ENCODE results near the gene VEZT.
"Not testable (repeated sequence)": the region's sequence is repeated elsewhere in the genome, so short reads cannot be mapped to it uniquely, and the experiment has no call there.

Gene VEZT

DNA sequence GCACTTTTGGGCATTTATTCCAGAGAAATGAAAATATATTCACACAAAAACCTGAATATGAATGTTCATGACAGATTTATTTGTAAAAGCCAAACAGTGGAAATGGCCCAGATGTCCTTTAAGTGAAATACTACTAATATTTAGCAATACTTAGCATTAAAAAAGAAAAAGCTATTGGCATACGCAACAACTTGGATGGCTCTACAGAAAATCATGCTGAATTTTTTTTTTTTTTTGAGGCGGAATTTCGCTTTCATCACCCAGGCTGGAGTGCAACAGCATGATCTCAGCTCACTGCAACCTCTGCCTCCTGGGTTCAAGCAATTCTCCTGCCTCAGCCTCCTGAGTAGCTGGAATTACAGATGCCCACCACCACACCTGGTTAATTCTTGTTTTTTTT lies 24.5 kb upstream of the VEZT start:
- TF ChIP-seq EZH2phosphoT487 (IDR thresholded peaks at IDR 0.05; ENCODE audit: borderline replicate concordance, low read length) = no peak
- TF ChIP-seq, protein P1, sequence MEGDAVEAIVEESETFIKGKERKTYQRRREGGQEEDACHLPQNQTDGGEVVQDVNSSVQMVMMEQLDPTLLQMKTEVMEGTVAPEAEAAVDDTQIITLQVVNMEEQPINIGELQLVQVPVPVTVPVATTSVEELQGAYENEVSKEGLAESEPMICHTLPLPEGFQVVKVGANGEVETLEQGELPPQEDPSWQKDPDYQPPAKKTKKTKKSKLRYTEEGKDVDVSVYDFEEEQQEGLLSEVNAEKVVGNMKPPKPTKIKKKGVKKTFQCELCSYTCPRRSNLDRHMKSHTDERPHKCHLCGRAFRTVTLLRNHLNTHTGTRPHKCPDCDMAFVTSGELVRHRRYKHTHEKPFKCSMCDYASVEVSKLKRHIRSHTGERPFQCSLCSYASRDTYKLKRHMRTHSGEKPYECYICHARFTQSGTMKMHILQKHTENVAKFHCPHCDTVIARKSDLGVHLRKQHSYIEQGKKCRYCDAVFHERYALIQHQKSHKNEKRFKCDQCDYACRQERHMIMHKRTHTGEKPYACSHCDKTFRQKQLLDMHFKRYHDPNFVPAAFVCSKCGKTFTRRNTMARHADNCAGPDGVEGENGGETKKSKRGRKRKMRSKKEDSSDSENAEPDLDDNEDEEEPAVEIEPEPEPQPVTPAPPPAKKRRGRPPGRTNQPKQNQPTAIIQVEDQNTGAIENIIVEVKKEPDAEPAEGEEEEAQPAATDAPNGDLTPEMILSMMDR (IDR thresholded peaks at IDR 0.05; ENCODE audit: low read depth, low read length, poor library complexity, severe bottlenecking) = no peak
- no peaks in the 10 kb centered on the region for H3K9me3 ChIP-seq (ENCODE audit: control insufficient read depth, insufficient read depth, low read length)

DNA sequence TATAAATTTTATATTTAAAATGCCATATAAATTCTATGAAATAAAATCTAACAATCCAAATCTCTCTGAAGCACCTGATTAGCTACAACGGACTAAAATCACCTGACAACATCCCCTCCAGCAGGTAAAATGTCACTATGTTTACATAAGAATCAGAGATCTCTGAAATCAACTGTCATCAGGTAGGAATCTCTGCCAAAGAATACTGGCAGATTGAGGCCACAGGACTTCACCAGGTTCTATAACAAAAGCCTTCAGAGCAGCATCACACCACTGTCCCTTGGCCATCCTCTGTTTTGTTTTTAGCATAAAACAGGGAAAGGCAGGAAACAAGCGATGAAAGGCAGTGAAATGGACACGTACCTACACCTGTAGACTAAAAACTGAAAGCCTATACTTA lies 22.5 kb upstream of the VEZT start:
- no peak for TF ChIP-seq EZH2phosphoT487 (IDR thresholded peaks at IDR 0.05; ENCODE audit: borderline replicate concordance, low read length)
- TF ChIP-seq, protein P1 (IDR thresholded peaks at IDR 0.05; ENCODE audit: low read depth, low read length, poor library complexity, severe bottlenecking) = no peak
- Histone ChIP-seq H3K9me3 (ENCODE audit: control insufficient read depth, insufficient read depth, low read length) (no peaks in the 10 kb centered on the region), H3K4me2 (ENCODE audit: low read length) (no peak overlapping the region), H3K27ac (ENCODE audit: low read depth, low read length) (no peak overlapping the region), H3K27me3 (ENCODE audit: control insufficient read depth, low read length) (no peaks in the 10 kb centered on the region), H3K4me3 (ENCODE audit: low read length) (no peak overlapping the region), H4K20me1 (ENCODE audit: control insufficient read depth, insufficient read depth, low read depth, low read length) (no peaks in the 10 kb centered on the region), H3K36me3 (ENCODE audit: control insufficient read depth, low read length) (peaks cover 51% of the 10 kb centered on the region), H3K4me1 (ENCODE audit: control insufficient read depth, low read length) (peaks cover 81% of the 10 kb centered on the region), H3K9me2 (replicated peaks; ENCODE audit: control insufficient read depth, low read length) (no peaks in the 10 kb centered on the region), H3K79me2 (ENCODE audit: control insufficient read depth, low read length) (peaks cover 91% of the 10 kb centered on the region), H3F3A (ENCODE audit: control insufficient read depth, insufficient read depth) (peaks cover 28% of the 10 kb centered on the region)

More for the DNA sequence above, 24.5 kb upstream of the VEZT start:
- Histone ChIP-seq H3K79me2 (ENCODE audit: control insufficient read depth, low read length) (peaks cover 94% of the 10 kb centered on the region), H3K4me1 (ENCODE audit: control insufficient read depth, low read length) (peaks cover 81% of the 10 kb centered on the region), H4K20me1 (ENCODE audit: control insufficient read depth, insufficient read depth, low read depth, low read length) (no peaks in the 10 kb centered on the region), H3K27me3 (ENCODE audit: control insufficient read depth, low read length) (no peaks in the 10 kb centered on the region), H3K27ac (ENCODE audit: low read depth, low read length) (no peak overlapping the region), H3K4me3 (ENCODE audit: low read length) (no peak overlapping the region), H3F3A (ENCODE audit: control insufficient read depth, insufficient read depth) (peaks cover 14% of the 10 kb centered on the region), H3K9me2 (replicated peaks; ENCODE audit: control insufficient read depth, low read length) (no peaks in the 10 kb centered on the region), H3K36me3 (ENCODE audit: control insufficient read depth, low read length) (peaks cover 56% of the 10 kb centered on the region), H3K4me2 (ENCODE audit: low read length) (peak overlapping the region; percentile 28; the same call in 1 of the 2 replicates)

DNA sequence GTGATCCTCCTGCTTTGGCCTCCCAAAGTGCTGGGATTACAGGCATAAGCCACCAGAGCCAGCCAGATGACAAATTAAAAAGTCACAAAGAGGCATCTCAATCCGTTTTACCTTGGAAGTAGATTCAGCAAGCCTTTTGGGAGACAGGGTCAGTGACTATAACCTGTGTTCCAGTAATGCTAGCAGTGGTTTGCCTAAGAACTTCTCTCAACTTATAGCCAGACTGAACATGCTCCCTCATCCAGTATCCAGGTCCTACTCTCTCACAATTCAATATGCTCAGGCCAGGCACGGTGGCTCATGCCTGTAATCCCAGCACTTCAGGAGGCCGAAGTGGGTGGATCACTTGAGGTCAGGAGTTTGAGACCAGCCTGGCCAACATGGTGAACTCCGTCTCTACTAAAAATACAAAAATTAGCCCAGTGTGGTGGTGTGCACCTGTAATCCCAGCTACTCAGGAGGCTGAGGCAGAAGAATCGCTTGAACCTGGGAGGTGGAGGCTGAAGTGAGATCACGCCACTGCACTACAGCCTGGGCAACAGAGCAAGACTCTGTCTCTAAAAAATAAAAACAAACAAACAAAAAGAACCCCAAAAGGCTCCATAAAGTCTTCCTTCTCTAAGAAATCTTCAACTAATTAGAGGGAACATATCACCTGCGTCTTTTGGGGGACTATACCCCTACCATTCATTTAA lies 20.6 kb upstream of the VEZT start:
- peaks cover 60% of the 10 kb centered on the region for H3K36me3 ChIP-seq (ENCODE audit: control insufficient read depth, low read length)
- H3K9me3 ChIP-seq (ENCODE audit: control insufficient read depth, insufficient read depth, low read length); H3K27me3 ChIP-seq (ENCODE audit: control insufficient read depth, low read length); H3K9me2 ChIP-seq (replicated peaks; ENCODE audit: control insufficient read depth, low read length); H4K20me1 ChIP-seq (ENCODE audit: control insufficient read depth, insufficient read depth, low read depth, low read length): not testable (repeated sequence)
- H3K4me1 ChIP-seq (ENCODE audit: control insufficient read depth, low read length) = peaks cover 87% of the 10 kb centered on the region
- H3F3A ChIP-seq (ENCODE audit: control insufficient read depth, insufficient read depth) = peaks cover 36% of the 10 kb centered on the region
- peak overlapping the region; percentile 97 for H3K27ac ChIP-seq (ENCODE audit: low read depth, low read length)
- peaks cover 91% of the 10 kb centered on the region for H3K79me2 ChIP-seq (ENCODE audit: control insufficient read depth, low read length)
- H3K4me3 ChIP-seq (ENCODE audit: low read length) = peak overlapping the region; percentile 71
- peak overlapping the region; percentile 86 for H3K4me2 ChIP-seq (ENCODE audit: low read length)

DNA sequence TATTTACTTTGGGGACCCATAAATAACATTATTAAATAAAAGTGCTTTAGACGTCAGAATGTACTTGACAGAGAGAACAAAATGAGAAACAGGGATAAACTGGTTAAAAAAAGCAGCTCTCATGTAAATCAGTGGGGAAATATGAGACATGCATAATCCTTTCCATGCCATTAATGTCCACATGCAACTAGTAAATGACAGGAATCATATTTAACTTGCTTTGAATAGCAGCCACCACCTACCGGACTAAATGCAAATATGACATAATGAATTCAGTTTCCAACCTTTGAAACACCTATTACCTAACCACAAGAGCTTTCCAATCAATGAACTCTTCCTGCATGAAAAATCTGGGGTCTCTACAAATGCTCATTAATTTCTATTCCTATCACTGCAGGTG lies 20.0 kb upstream of the VEZT start:
- Histone ChIP-seq H3F3A (ENCODE audit: control insufficient read depth, insufficient read depth) (peaks cover 41% of the 10 kb centered on the region), H3K9me2 (replicated peaks; ENCODE audit: control insufficient read depth, low read length) (no peaks in the 10 kb centered on the region), H3K9me3 (ENCODE audit: control insufficient read depth, insufficient read depth, low read length) (no peaks in the 10 kb centered on the region), H3K4me1 (ENCODE audit: control insufficient read depth, low read length) (peaks cover 86% of the 10 kb centered on the region), H3K79me2 (ENCODE audit: control insufficient read depth, low read length) (peaks cover 91% of the 10 kb centered on the region), H3K36me3 (ENCODE audit: control insufficient read depth, low read length) (peaks cover 54% of the 10 kb centered on the region), H3K4me2 (ENCODE audit: low read length) (peak overlapping the region; percentile 86), H3K27me3 (ENCODE audit: control insufficient read depth, low read length) (no peaks in the 10 kb centered on the region), H3K27ac (ENCODE audit: low read depth, low read length) (peak overlapping the region; percentile 97), H4K20me1 (ENCODE audit: control insufficient read depth, insufficient read depth, low read depth, low read length) (no peaks in the 10 kb centered on the region), H3K4me3 (ENCODE audit: low read length) (peak overlapping the region; percentile 71)
- no peak for TF ChIP-seq EZH2phosphoT487 (IDR thresholded peaks at IDR 0.05; ENCODE audit: borderline replicate concordance, low read length)
- TF ChIP-seq, protein P1 (IDR thresholded peaks at IDR 0.05; ENCODE audit: low read depth, low read length, poor library complexity, severe bottlenecking) = no peak

All from DOHH2 (cell line).